NT2/D1 (cell line): ENCODE measurements around the gene HNMT.

Source experiments
- YY1 ChIP-seq: IDR thresholded peaks from 2 replicates; pipeline ENCODE4 v1.6.1; 2011; ENCODE audit not compliant: insufficient read length, insufficient read depth
- ZNF274 ChIP-seq: IDR thresholded peaks from 2 replicates; pipeline ENCODE4 v1.6.1; 2011; ENCODE audit warnings: mild to moderate bottlenecking, low read depth, low read length

GRCh38 chr2:138036522-138036921 lies 72.2 kb downstream of the HNMT start:
- TF ChIP-seq ZNF274: no peak
- no peak for TF ChIP-seq YY1
